HepG2 (cell line): ENCODE results near the gene CPEB3. TPM values are rescaled to one million over a fixed set of nuclear protein-coding genes. Genes with fewer than 3 reads are reported as not detected.

Experiments used
- ATAC-seq: fragments of 200-7000 bp; cut with Tn5 transposase; 3 replicates; pipeline ENCODE4 v1.9.1; 2020; ENCODE audit warnings: mild to moderate bottlenecking, moderate library complexity
- BruUV-seq: library from RNA; stranded (reverse); fragments of 400-500 nt; replicated peaks from 2 replicates; lab custom pipeline; 2021; lab: Mats Ljungman, UMichigan
- CTCF ChIA-PET: fragments of 300-600 bp; formaldehyde crosslinking; extraction: SDS; loops from one replicate; lab custom pipeline; 2021; ENCODE audit warnings: low total read pairs, inconsistent platforms, low intra/inter-chr PET ratio; lab: Yijun Ruan, JAX
- POLR2A ChIA-PET: fragments of 350-600 bp; sonication (Branson Sonifier 250); formaldehyde crosslinking; loops from one replicate; lab custom pipeline; 2020; ENCODE audit warnings: antibody characterized with exemption, inconsistent platforms; lab: Yijun Ruan, JAX
- DNase-seq: peaks from one replicate; pipeline ENCODE4 v3.0.0-alpha.2; 2015; ENCODE audit warnings: low spot score
- FAIRE-seq: peaks from 3 replicates; lab custom pipeline; 2011; peaks lifted over from hg19 to GRCh38; lab: Jason Lieb, UNC
- H2AFZ ChIP-seq: one replicate; pipeline ENCODE4 v1.6.1; 2011; ENCODE audit warnings: low read length, inconsistent platforms
- H3K27ac ChIP-seq: fragments of 300-600 bp; 3 replicates; pipeline ENCODE4 v1.8.0; 2011; ENCODE audit warnings: mixed run types, mild to moderate bottlenecking, mixed read lengths, low read length, inconsistent platforms; ENCODE audit not compliant: insufficient read depth; ENCODE audit errors: extremely low read length
- H3K27me3 ChIP-seq, 2 experiments: fragments of 200-600 bp in 1 of 2; 2 replicates in 1 of 2; 3 replicates in 1 of 2; pipeline versions ENCODE4 v1.6.0 to v1.8.0; 2011; ENCODE audit warnings: low read length in 2 of 2, mild to moderate bottlenecking in 2 of 2, moderate library complexity in 2 of 2, inconsistent platforms in 1 of 2; ENCODE audit not compliant: insufficient read depth in 2 of 2, control insufficient read depth in 1 of 2
- H3K36me3 ChIP-seq, 2 experiments: fragments of 200-600 bp in 1 of 2; replicated peaks in 1 of 2; 2 replicates in 1 of 2; 3 replicates in 1 of 2; pipeline versions ENCODE4 v1.5.1 to v1.8.0; 2011; ENCODE audit warnings: low read length in 2 of 2, inconsistent platforms in 1 of 2; ENCODE audit not compliant: insufficient read depth in 2 of 2, control insufficient read depth in 1 of 2
- H3K4me1 ChIP-seq: 2 replicates; pipeline ENCODE4 v1.5.1; 2012; ENCODE audit warnings: low read length, inconsistent platforms; ENCODE audit not compliant: insufficient read depth
- H3K4me2 ChIP-seq: 2 replicates; pipeline ENCODE4 v1.6.0; 2011; ENCODE audit warnings: low read depth, low read length, inconsistent platforms
- H3K4me3 ChIP-seq, 3 experiments: fragments of 200-600 bp in 1 of 3; sonication (generic), shearing (Covaris generic) in 1 of 3; replicated peaks in 1 of 3; 2 replicates each; pipeline ENCODE4 v1.5.1; 2011 to 2016; ENCODE audit warnings: low read length in 3 of 3, inconsistent platforms in 2 of 3, low read depth in 2 of 3, mild to moderate bottlenecking in 2 of 3, control low read depth in 1 of 3, mixed read lengths in 1 of 3; ENCODE audit not compliant: insufficient read depth in 1 of 3
- H3K79me2 ChIP-seq: one replicate; pipeline ENCODE4 v1.6.1; 2011; ENCODE audit warnings: low read length, inconsistent platforms; ENCODE audit not compliant: insufficient read depth
- H3K9ac ChIP-seq: 2 replicates; pipeline ENCODE4 v1.6.0; 2011; ENCODE audit warnings: mild to moderate bottlenecking, low read depth, low read length, inconsistent platforms; ENCODE audit not compliant: insufficient read depth
- H3K9me3 ChIP-seq: 2 replicates; pipeline ENCODE4 v1.5.1; 2012; ENCODE audit warnings: mild to moderate bottlenecking, low read length
- H4K20me1 ChIP-seq: 2 replicates; pipeline ENCODE4 v1.6.0; 2011; ENCODE audit warnings: inconsistent platforms, mild to moderate bottlenecking, low read length, moderate library complexity; ENCODE audit not compliant: insufficient read depth
- ATF4 ChIP-seq, 2 experiments: fragments of 450-650 bp in 1 of 2; sonication (generic) in 1 of 2; formaldehyde crosslinking; IDR thresholded peaks; 2 replicates each; pipeline versions ENCODE4 v1.5.0 to v1.8.0; 2020 to 2022; ENCODE audit warnings: mild to moderate bottlenecking in 1 of 2, missing genetic modification reagents in 1 of 2
- FOSL2 ChIP-seq: sonication (generic); formaldehyde crosslinking; IDR thresholded peaks from 2 replicates; pipeline ENCODE4 v1.4.0; 2020; ENCODE audit warnings: missing genetic modification reagents
- MAFF ChIP-seq: IDR thresholded peaks from 2 replicates; pipeline ENCODE4 v1.6.1; 2011; ENCODE audit warnings: low read depth, low read length, improper control_type of control experiment
- MAFK ChIP-seq, 2 experiments: IDR thresholded peaks in 1 of 2; conservative IDR thresholded peaks in 1 of 2; 2 replicates each; pipeline ENCODE4 v1.6.1; 2011; ENCODE audit warnings: improper control_type of control experiment in 2 of 2, low read length in 2 of 2
- MED8 ChIP-seq: sonication (generic); formaldehyde crosslinking; IDR thresholded peaks from 2 replicates; pipeline ENCODE4 v1.8.1; 2023; ENCODE audit warnings: mild to moderate bottlenecking, missing genetic modification reagents; ENCODE audit not compliant: insufficient replicate concordance
- NFE2 ChIP-seq: sonication (generic); formaldehyde crosslinking; IDR thresholded peaks from 2 replicates; pipeline ENCODE4 v1.4.0; 2020; ENCODE audit warnings: missing genetic modification reagents
- SNAPC5 ChIP-seq: sonication (generic); formaldehyde crosslinking; IDR thresholded peaks from 2 replicates; pipeline ENCODE4 v1.8.1; 2023; ENCODE audit warnings: mild to moderate bottlenecking, missing genetic modification reagents, borderline replicate concordance
- STAG1 ChIP-seq: sonication (generic); formaldehyde crosslinking; IDR thresholded peaks from 2 replicates; pipeline ENCODE4 v1.4.0; 2020; ENCODE audit warnings: missing genetic modification reagents
- in situ Hi-C: cut with HindIII; loops from 2 replicates; pipeline ENCODE4 v1.10.0; 2017; ENCODE audit warnings: low pct_unique_long_range_greater_than_20kb; ENCODE audit not compliant: extremely low pct_ligation_motif_present
- intact Hi-C: fragments of 100-400 bp; cut with micrococcal nuclease; formaldehyde crosslinking; loops from one replicate; pipeline ENCODE4 v1.10.0; 2022; ENCODE audit not compliant: unreplicated experiment
- polyA plus RNA-seq, 8 experiments: library from polyadenylated mRNA; depleted of rRNA in 3 of 8; stranded (reverse) in 7 of 8; unstranded in 1 of 8; fragments of >200 nt; fragmentation: Illumina TruSeq in 4 of 8; extraction: Trizol in 4 of 8; gene quantifications; 2 replicates each; pipeline versions ENCODE4 v1.2.1 to v1.2.3, GENCODE V29; 2011 to 2016; ENCODE audit warnings: low read depth in 4 of 8, missing spikeins in 1 of 8, mixed read lengths in 1 of 8; ENCODE audit not compliant: insufficient read depth in 1 of 8
- total RNA-seq, 5 experiments: library from RNA; depleted of rRNA; stranded (reverse); fragments of >200 nt; fragmentation: Illumina TruSeq; extraction: Trizol; gene quantifications; 2 replicates each; pipeline ENCODE4 v1.2.3, GENCODE V29; 2016; ENCODE audit warnings: low read depth in 1 of 5

The CPEB3 gene
- total and polyA plus RNA-seq, 2 of the 13 experiments (the other 11 are each of a cell fraction or from before 2014, with no cell fraction given) = 0.66 to 0.70 TPM

- ATAC-seq (no peak), FAIRE-seq (no peak), DNase-seq (no peak)
- TF ChIP-seq SNAPC5 (CRISPR knock-in tag) (no peak), STAG1 (CRISPR knock-in tag) (no peak), ATF4 (CRISPR knock-in tag; IDR thresholded peaks at IDR 0.05) (peak in 1 of 2 experiments; percentile 39; a peak in 1 of 4 replicates), MAFF (peak; percentile 40; the same call in 1 of the 2 replicates), MAFK (conservative IDR thresholded peaks at IDR 0.05 in 1 of 2, IDR thresholded peaks at IDR 0.05 in 1 of 2; ENCODE audit: low read length in 2 of 2) (peak; percentile 23; a peak in 1 of 4 replicates), NFE2 (CRISPR knock-in tag) (0 out of 2 replicates have a peak, but pooled peaks have one; percentile 38), MED8 (CRISPR knock-in tag) (no peak), FOSL2 (CRISPR knock-in tag) (peak; percentile 78)
- H3K9ac ChIP-seq = no peak overlapping the region
- H3K27me3 ChIP-seq = no peaks in the 10 kb centered on the region
- H4K20me1 ChIP-seq = no peaks in the 10 kb centered on the region; the same call in none of the 2 replicates
- no peak overlapping the region for H2AFZ ChIP-seq
- BruUV-seq = no TSS peak
- ChIA-PET CTCF (no interaction called here), POLR2A (no interaction called here)
- H3K36me3 ChIP-seq = peaks cover 2 to 7% of the 10 kb centered on the region in 2 experiments; a peak in 3 of 5 replicates
- H3K4me2 ChIP-seq = no peak overlapping the region
- H3K27ac ChIP-seq = no peak overlapping the region
- intact Hi-C loops = no loop called here
- H3K9me3 ChIP-seq = no peaks in the 10 kb centered on the region
- in situ Hi-C loops = no loop called here
- peaks cover 15% of the 10 kb centered on the region for H3K79me2 ChIP-seq
- no peak overlapping the region for H3K4me3 ChIP-seq
- H3K4me1 ChIP-seq = peaks cover 20% of the 10 kb centered on the region
These were observed 38.1 kb upstream of the CPEB3 start for GRCh38 chr10:92328993-92329392.
